Activated CD4-positive, alpha-beta T cell treated with anti-CD3 and anti-CD28 coated beads for 36 hours (primary cell): ENCODE data around the gene DNAJB2. TPM values are rescaled to one million over a fixed set of nuclear protein-coding genes. Genes with fewer than 3 reads are reported as not detected.

Source experiments
- ATAC-seq: fragments of 200-7000 bp; cut with Tn5 transposase; one replicate; pipeline ENCODE4 v1.10.0; 2021; ENCODE audit warnings: mild to moderate bottlenecking, moderate library complexity
- CTCF ChIA-PET: fragments of 350-600 bp; sonication (Branson Sonifier 250); formaldehyde crosslinking; loops from one replicate; lab custom pipeline; 2021; ENCODE audit warnings: antibody characterized with exemption; lab: Charles Lee
- POLR2A ChIA-PET: fragments of 350-600 bp; sonication (Branson Sonifier 250); formaldehyde crosslinking; loops from one replicate; lab custom pipeline; 2021; ENCODE audit warnings: antibody characterized with exemption, inconsistent platforms; lab: Charles Lee
- DNase-seq: peaks from one replicate; pipeline ENCODE4 v3.0.0-alpha.2; 2020
- H3K27ac Mint-ChIP-seq: one replicate; pipeline ENCODE4 v1.8.0; 2021; ENCODE audit warnings: mixed read lengths
- H3K27me3 Mint-ChIP-seq: one replicate; pipeline ENCODE4 v1.8.0; 2021; ENCODE audit warnings: mixed read lengths
- H3K36me3 Mint-ChIP-seq: one replicate; pipeline ENCODE4 v1.8.0; 2021; ENCODE audit warnings: low read depth, mixed read lengths
- H3K4me1 Mint-ChIP-seq: one replicate; pipeline ENCODE4 v1.8.0; 2021; ENCODE audit warnings: mixed read lengths
- H3K4me3 Mint-ChIP-seq: one replicate; pipeline ENCODE4 v1.8.0; 2021; ENCODE audit warnings: mild to moderate bottlenecking, moderate library complexity, mixed read lengths
- H3K9me3 Mint-ChIP-seq: one replicate; pipeline ENCODE4 v1.8.0; 2021; ENCODE audit warnings: low read depth, mixed read lengths
- intact Hi-C, 2 experiments: fragments of 100-400 bp; cut with DNase I in 1 of 2; cut with micrococcal nuclease in 1 of 2; formaldehyde crosslinking; loops; one replicate each; pipeline versions ENCODE4 v1.14.2 to v1.15.1; 2022 to 2024; cut with DNase I, micrococcal nuclease
- total RNA-seq, 2 experiments: library from RNA; stranded (reverse); gene quantifications; one replicate each; pipeline ENCODE4 v1.2.3, GENCODE V29; 2021

The DNAJB2 gene
- total RNA-seq, 2 experiments from 2014 or later, result 51.8 to 62.8 TPM

DNA sequence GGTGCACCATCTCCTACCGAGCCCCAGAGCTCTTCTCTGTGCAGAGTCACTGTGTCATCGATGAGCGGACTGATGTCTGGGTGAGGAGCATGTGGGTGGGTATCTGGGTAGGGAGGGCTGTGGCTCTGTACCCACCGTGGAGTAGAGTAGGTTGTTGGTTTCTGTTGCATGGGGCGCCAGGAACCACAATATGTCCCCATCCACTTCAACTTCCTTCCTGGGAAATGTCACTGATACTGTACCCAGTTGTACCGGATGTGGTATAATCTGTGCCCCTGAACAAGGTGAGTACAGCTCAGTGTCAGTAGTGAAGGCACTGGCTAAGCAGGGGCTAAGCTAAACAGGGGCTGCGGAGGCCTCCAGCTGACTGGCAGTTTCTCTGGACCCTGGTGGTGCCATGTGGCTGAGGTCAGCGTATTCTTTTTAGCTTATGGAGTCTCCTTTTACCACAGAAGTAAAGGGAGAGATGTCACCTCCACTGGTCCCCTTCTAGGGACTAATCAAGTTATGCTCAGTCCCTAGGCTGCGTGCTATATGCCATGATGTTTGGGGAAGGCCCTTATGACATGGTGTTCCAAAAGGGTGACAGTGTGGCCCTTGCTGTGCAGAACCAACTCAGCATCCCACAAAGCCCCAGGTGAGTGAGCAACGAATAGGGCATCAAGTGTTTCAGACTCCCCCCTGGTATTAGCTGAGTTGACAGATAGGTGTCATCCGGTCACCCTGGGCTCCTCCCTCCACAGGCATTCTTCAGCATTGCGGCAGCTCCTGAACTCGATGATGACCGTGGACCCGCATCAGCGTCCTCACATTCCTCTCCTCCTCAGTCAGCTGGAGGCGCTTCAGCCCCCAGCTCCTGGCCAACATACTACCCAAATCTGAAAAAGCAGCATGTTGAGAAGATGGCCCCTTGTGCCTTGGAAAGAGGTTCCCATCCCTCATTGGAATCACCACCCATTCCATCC lies 31.2 kb upstream of the DNAJB2 start:
- CTCF ChIA-PET, result interaction anchor here (0.5 to 3.3 kb wide), 14 partner anchors 13 to 494 kb away, joined by 3 to 30 read pairs (median 4); partner anchors contain the start of genes ABCB6, ANKZF1, ATG9A and CNPPD1
- POLR2A ChIA-PET, result interaction anchor here (0.6 to 2.1 kb wide), 4 partner anchors 18 to 91 kb away, joined by 3 to 9 read pairs (median 6); partner anchors contain the start of genes ANKZF1, ATG9A and DNAJB2
- H3K27ac Mint-ChIP-seq, result peak overlapping the region; percentile 100
- peak; percentile 69 for ATAC-seq
- intact Hi-C loops, result loop anchor here (2.0 to 5.0 kb wide), 2 partner anchors 71 to 249 kb away; partner anchors contain the start of genes CNPPD1 (in 1 of the 2) and GMPPA (in 1 of the 2)
- DNase-seq, result peak; percentile 76
- H3K9me3 Mint-ChIP-seq, result no peaks in the 10 kb centered on the region
- peak overlapping the region; percentile 89 for H3K4me3 Mint-ChIP-seq
- peaks cover 83% of the 10 kb centered on the region for H3K4me1 Mint-ChIP-seq
- peaks cover 60% of the 10 kb centered on the region for H3K36me3 Mint-ChIP-seq
- H3K27me3 Mint-ChIP-seq, result no peaks in the 10 kb centered on the region

DNA sequence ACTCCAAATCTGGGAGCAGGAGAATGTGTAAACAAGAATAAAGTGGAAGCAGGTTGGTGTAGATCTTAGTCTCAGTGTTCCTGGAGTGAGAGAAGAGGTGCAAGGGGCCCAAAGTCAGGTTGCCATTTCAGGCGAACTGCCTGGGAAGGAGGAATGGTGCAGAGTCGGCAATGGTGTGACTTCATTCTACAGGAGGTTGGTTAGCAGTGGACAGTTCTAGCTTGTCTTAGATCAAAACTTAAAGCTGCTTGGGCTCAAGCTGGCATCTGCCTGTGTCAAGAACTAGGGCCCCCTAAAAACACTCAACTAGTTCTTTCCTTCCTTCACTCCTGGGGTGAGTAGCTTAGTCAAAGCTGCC lies 30.3 kb upstream of the DNAJB2 start:
- peak overlapping the region; percentile 89 for H3K4me3 Mint-ChIP-seq
- ATAC-seq, result no peak
- intact Hi-C loops, result loop anchor here in 1 of 2 experiments (5.0 kb wide), 1 partner anchor 248 kb away; the partner anchor contains the start of gene GMPPA
- H3K27ac Mint-ChIP-seq, result peak overlapping the region; percentile 100
- ChIA-PET POLR2A (interaction anchor here (0.6 to 2.1 kb wide), 5 partner anchors 10 to 32 kb away, joined by 3 to 9 read pairs (median 4); partner anchors contain the start of genes ANKZF1, ATG9A and DNAJB2), CTCF (interaction anchor here (0.5 to 3.3 kb wide), 12 partner anchors 10 to 281 kb away, joined by 3 to 30 read pairs (median 3); partner anchors contain the start of genes ABCB6, CNPPD1 and DNAJB2)
- H3K36me3 Mint-ChIP-seq, result peaks cover 60% of the 10 kb centered on the region
- H3K27me3 Mint-ChIP-seq, result no peaks in the 10 kb centered on the region
- peaks cover 75% of the 10 kb centered on the region for H3K4me1 Mint-ChIP-seq
- H3K9me3 Mint-ChIP-seq, result no peaks in the 10 kb centered on the region
- no peak for DNase-seq

DNA sequence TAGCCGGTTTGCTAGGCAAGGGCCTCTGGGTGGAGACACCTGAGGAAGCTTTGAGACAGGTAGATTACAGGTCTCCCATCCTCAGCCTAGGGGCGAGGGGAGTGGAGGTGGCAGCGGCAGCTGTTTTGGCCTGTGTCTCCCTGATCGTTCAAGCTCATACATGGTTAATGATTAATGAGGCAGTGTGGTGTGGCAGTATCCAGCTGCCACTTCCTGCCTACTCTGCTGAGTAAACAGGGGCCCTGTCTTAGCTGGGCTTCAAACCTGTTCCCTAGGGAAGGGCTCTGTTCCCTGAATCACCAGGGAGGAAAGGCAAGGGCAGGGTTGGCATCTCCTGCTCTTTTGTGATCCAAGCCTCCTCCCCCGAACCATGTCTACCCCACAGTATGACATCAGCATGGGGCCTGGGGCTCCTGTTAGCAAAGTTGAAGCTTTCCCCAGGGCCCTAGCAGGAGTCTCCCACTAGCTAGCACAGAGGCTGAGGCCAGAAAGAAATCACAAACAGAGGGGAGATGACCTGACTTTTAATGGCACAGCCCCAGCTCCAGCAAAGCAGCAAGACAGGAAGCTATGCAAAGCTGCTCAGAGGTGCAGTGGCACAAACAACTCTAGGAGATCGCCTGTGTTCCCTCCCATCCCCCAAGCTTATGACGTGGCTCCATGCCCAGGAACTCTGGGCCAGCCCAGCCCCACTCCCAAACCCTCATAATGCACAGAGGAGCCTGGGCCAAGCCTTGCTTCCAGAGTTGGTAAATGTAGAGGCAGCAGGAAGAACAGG lies 29.8 kb upstream of the DNAJB2 start:
- peaks cover 60% of the 10 kb centered on the region for H3K36me3 Mint-ChIP-seq
- H3K27me3 Mint-ChIP-seq, result no peaks in the 10 kb centered on the region
- intact Hi-C loops, result loop anchor here in 1 of 2 experiments (5.0 kb wide), 1 partner anchor 248 kb away; the partner anchor contains the start of gene GMPPA
- no peak for ATAC-seq
- no peaks in the 10 kb centered on the region for H3K9me3 Mint-ChIP-seq
- peak overlapping the region; percentile 100 for H3K27ac Mint-ChIP-seq
- CTCF ChIA-PET, result interaction anchor here (0.5 to 3.3 kb wide), 15 partner anchors 10 to 180 kb away, joined by 3 to 30 read pairs (median 3); partner anchors contain the start of genes ABCB6, ANKZF1, ATG9A and CNPPD1
- POLR2A ChIA-PET, result interaction anchor here (0.6 to 2.1 kb wide), 9 partner anchors 10 to 196 kb away, joined by 3 to 9 read pairs (median 3); partner anchors contain the start of genes ANKZF1, ATG9A and DNAJB2
- H3K4me3 Mint-ChIP-seq, result peak overlapping the region; percentile 89
- peak; percentile 63 for DNase-seq
- peaks cover 74% of the 10 kb centered on the region for H3K4me1 Mint-ChIP-seq

DNA sequence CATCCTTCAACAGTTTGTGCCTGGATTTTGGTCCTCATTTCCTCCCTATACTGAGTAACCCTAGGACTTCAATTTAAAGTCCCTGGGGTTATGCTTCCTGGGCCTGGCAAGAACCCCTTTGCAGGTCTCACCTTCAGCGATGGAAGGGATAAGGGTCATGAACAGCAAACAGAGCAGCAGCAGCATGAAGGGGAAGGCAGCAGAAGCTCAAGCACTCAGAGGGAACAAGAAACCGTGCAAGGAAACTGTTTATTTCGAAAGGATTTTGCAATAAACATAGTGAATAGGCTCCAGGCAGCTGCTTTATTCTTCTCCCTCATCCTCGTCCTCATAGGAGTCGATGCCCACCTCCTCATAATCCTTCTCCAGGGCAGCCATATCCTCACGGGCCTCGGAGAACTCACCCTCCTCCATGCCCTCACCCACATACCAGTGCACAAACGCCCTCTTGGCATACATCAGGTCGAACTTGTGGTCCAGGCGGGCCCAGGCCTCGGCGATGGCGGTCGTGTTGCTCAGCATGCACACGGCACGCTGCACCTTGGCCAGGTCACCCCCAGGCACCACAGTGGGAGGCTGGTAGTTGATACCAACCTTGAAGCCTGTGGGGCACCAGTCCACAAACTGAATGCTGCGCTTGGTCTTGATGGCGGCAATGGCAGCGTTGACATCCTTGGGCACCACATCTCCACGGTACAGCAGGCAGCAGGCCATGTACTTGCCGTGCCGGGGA lies 29.0 kb upstream of the DNAJB2 start:
- POLR2A ChIA-PET, result interaction anchor here (0.6 to 2.1 kb wide), 7 partner anchors 20 to 195 kb away, joined by 3 to 9 read pairs (median 3); partner anchors contain the start of genes ANKZF1 and ATG9A
- ATAC-seq (no peak), DNase-seq (no peak)
- intact Hi-C loops, result loop anchor here in 1 of 2 experiments (5.0 to 10.0 kb wide), 2 partner anchors 295 to 347 kb away; partner anchors contain the start of genes CHPF, STK11IP and TMEM198
- Mint-ChIP-seq H3K27me3 (no peaks in the 10 kb centered on the region), H3K27ac (peak overlapping the region; percentile 100), H3K4me3 (peak overlapping the region; percentile 89), H3K4me1 (peaks cover 76% of the 10 kb centered on the region), H3K9me3 (no peaks in the 10 kb centered on the region), H3K36me3 (peaks cover 60% of the 10 kb centered on the region)
- CTCF ChIA-PET, result interaction anchor here (0.7 to 3.3 kb wide), 10 partner anchors 12 to 179 kb away, joined by 3 to 30 read pairs (median 4); partner anchors contain the start of genes ABCB6, ANKZF1, ATG9A and DNAJB2

DNA sequence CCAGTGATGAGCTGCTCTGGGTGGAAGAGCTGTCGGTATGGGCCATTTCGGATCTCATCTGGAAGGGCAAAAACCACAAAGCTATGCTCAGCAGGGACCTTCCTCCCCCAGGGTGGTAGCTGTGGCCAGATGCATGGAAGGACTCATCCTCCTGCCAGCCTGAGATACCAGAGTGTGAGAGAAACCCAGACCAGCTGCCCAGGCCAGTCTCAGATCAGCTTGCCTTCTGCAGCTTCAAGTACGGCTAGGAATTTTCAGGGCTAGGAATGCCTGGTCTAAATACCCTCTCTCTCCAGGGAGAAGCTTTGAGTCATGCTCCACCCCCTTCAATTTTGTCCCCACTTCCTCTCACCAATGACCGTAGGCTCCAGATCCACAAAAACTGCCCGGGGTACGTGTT lies 27.5 kb upstream of the DNAJB2 start:
- ChIA-PET POLR2A (interaction anchor here (0.8 to 4.5 kb wide), 3 partner anchors 22 to 33 kb away, joined by 3 to 24 read pairs (median 4); partner anchors contain the start of genes ABCB6, ANKZF1 and ATG9A), CTCF (interaction anchor here (0.8 to 6.2 kb wide), 9 partner anchors 12 to 353 kb away, joined by 3 to 68 read pairs (median 4); partner anchors contain the start of genes ANKZF1, ATG9A, DNAJB2 and NHEJ1)
- intact Hi-C loops, result loop anchor here (2.0 to 10.0 kb wide), 4 partner anchors 43 to 346 kb away; partner anchors contain the start of genes CHPF (in 1 of the 2), STK11IP (in 1 of the 2), TMEM198 (in 1 of the 2) and ZFAND2B (in 1 of the 2)
- H3K27ac Mint-ChIP-seq, result peak overlapping the region; percentile 93
- H3K9me3 Mint-ChIP-seq, result no peaks in the 10 kb centered on the region
- H3K27me3 Mint-ChIP-seq, result no peaks in the 10 kb centered on the region
- peaks cover 75% of the 10 kb centered on the region for H3K4me1 Mint-ChIP-seq
- DNase-seq (no peak), ATAC-seq (no peak)
- peaks cover 56% of the 10 kb centered on the region for H3K36me3 Mint-ChIP-seq
- H3K4me3 Mint-ChIP-seq, result peak overlapping the region; percentile 89

DNA sequence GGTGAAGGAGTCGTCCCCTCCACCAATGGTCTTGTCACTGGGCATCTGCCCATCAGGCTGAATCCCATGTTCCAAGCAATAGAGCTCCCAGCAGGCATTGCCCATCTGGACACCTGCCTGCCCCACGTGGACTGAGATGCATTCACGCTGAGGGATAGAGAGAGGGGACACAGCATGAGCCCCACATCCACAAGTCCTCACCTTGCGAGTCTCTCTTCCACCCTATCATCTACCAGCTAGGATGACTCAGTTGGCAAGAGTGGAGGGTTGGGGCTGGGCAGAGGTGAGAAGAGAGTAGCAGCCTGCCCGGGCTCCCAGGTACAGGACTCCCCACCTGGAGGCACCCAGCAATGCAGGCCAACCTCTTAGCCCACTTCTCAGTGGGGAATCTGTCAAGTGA lies 27.1 kb upstream of the DNAJB2 start:
- H3K36me3 Mint-ChIP-seq, result peaks cover 53% of the 10 kb centered on the region
- peak overlapping the region; percentile 89 for H3K4me3 Mint-ChIP-seq
- ChIA-PET POLR2A (interaction anchor here (0.8 to 4.5 kb wide), 5 partner anchors 22 to 75 kb away, joined by 3 to 24 read pairs (median 4); partner anchors contain the start of genes ABCB6, ANKZF1, ATG9A and CNPPD1), CTCF (interaction anchor here (0.8 to 6.2 kb wide), 11 partner anchors 12 to 354 kb away, joined by 3 to 68 read pairs (median 3); partner anchors contain the start of genes ANKZF1, ATG9A, DNAJB2 and NHEJ1)
- H3K27ac Mint-ChIP-seq, result peak overlapping the region; percentile 93
- no peaks in the 10 kb centered on the region for H3K27me3 Mint-ChIP-seq
- intact Hi-C loops, result loop anchor here (2.0 to 10.0 kb wide), 4 partner anchors 43 to 345 kb away; partner anchors contain the start of genes CHPF (in 1 of the 2), STK11IP (in 1 of the 2), TMEM198 (in 1 of the 2) and ZFAND2B (in 1 of the 2)
- H3K9me3 Mint-ChIP-seq, result no peaks in the 10 kb centered on the region
- ATAC-seq (no peak), DNase-seq (peak; percentile 59)
- H3K4me1 Mint-ChIP-seq, result peaks cover 71% of the 10 kb centered on the region

DNA sequence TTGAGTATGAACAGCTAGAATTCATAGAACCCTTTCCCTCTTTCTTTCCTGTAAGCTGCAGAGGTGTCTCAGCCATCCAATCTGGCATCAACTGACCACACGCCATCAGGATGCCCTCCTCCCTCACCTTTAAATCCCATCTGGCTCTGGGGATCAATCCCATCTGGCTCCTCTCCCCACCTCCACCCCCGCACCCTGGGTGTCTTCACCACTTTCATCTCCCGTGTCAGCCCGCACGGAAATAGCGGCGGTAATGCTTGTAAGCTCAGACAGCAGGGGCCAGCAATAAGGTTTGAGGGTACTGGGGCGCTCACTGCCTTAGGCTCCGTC lies 26.6 kb upstream of the DNAJB2 start:
- intact Hi-C loops, result loop anchor here (2.0 to 10.0 kb wide), 4 partner anchors 42 to 345 kb away; partner anchors contain the start of genes CHPF (in 1 of the 2), STK11IP (in 1 of the 2), TMEM198 (in 1 of the 2) and ZFAND2B (in 1 of the 2)
- ATAC-seq, result no peak
- Mint-ChIP-seq H3K36me3 (peaks cover 49% of the 10 kb centered on the region), H3K9me3 (no peaks in the 10 kb centered on the region), H3K27me3 (no peaks in the 10 kb centered on the region), H3K4me1 (peaks cover 66% of the 10 kb centered on the region), H3K27ac (peak overlapping the region; percentile 93), H3K4me3 (peak overlapping the region; percentile 89)
- ChIA-PET POLR2A (interaction anchor here (0.6 to 4.5 kb wide), 8 partner anchors 8 to 76 kb away, joined by 3 to 33 read pairs (median 4); partner anchors contain the start of genes ANKZF1, ATG9A, CNPPD1 and DNAJB2), CTCF (interaction anchor here (1.0 to 6.2 kb wide), 9 partner anchors 13 to 94 kb away, joined by 3 to 68 read pairs (median 3); partner anchors contain the start of genes ANKZF1, ATG9A, DNAJB2 and NHEJ1)
- no peak for DNase-seq

DNA sequence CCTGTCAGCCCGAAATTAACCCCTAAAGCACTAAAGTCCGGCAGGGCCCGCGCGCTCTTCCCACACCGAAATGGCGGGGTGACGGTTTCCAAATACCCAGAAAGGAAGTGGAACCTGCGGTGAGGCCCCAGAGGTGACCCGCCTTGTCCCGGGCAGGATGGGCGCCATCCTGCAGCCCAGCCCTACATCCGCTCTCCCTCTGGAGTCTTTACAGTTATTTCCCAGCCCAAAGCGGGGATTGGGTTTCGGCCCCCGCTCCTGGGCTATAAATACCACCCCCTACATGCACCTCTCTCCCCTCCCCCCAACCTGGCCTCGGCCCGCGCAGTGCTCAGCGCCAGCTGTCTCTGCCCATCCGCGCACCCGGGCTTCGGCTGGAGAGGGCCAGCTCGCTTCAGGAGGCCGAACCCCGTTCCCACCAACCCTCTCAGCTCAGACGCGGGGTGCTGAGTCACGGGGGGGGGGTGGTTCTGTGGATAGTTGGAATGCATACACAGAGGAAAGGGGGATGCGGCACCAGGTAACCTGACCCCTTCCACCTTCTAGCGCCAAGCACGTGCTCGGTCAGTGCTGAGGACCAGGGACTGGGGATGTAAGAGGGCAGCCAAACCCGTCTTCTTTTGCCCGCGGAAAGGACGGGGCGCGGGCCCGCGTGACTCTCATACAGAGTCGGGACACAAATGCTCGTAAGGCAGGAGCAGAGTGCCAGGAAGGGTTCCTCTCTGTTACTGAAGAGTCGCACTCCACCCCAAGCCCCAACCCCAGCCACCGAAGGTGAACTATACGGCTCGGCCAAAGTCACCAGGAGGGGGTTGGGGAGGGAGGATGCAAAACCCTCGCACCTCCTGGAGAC lies 26.0 kb upstream of the DNAJB2 start, which contains the start of gene TUBA4B:
TSS of gene TUBA4B (plus strand) at position 344 of the 853 bp plus-strand sequence. CDS start at position 509, 165 bp downstream.
- ChIA-PET POLR2A (interaction anchor here (0.5 to 4.5 kb wide), 15 partner anchors 8 to 258 kb away, joined by 3 to 33 read pairs (median 4); partner anchors contain the start of genes ANKZF1, ATG9A, CNPPD1 and DNAJB2), CTCF (interaction anchor here (0.5 to 6.2 kb wide), 10 partner anchors 8 to 95 kb away, joined by 3 to 68 read pairs (median 4); partner anchors contain the start of genes ANKZF1, ATG9A, DNAJB2 and GLB1L)
- H3K27me3 Mint-ChIP-seq, result no peaks in the 10 kb centered on the region
- H3K4me3 Mint-ChIP-seq, result peak within 1 kb of the TSS; percentile 89
- H3K9me3 Mint-ChIP-seq, result no peaks in the 10 kb centered on the region
- H3K4me1 Mint-ChIP-seq, result peaks cover 62% of the 10 kb centered on the region
- H3K27ac Mint-ChIP-seq, result peak within 1 kb of the TSS; percentile 93
- DNase-seq, result peak; percentile 75
- peak; percentile 10 for ATAC-seq
- peaks cover 46% of the 10 kb centered on the region for H3K36me3 Mint-ChIP-seq
- intact Hi-C loops, result loop anchor here (1.0 to 10.0 kb wide), 12 partner anchors 24 to 344 kb away; partner anchors contain the start of genes DNAJB2 (in 2 of the 2), NHEJ1 (in 2 of the 2), ZFAND2B (in 2 of the 2) and ANKZF1 (in 1 of the 2)
